ENCODE data around the gene SLC27A3.

The SLC27A3 gene

DNA sequence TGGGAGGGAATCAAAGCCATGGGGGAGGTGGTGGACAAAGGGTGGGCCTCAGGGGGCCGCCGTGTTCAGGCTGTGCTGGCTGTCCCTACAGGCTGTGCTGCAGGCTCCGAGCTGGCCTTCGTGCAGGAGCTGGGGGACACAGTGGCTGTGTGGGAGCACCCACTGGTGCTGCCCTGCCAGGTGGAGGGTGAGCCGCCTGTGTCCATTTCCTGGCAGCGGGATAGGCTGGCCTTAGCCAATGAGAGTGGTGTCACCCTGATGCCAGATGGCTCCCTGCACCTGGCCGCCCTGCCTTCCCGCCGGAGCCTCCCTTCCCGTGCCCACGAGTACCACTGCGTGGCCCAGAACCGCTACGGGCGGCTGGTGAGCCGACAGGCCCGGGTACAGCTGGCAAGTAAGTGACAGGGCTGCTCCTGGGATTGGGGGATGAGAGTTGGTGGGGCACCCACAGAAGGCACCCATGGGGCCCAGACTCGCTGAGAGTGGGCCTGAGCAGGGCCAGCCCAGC lies 20.2 kb downstream of the SLC27A3 start:
- FAIRE-seq: no peak
- DNase-seq (ENCODE audit: insufficient read length): no peak
- TF ChIP-seq POLR2A (IDR thresholded peaks at IDR 0.05; ENCODE audit: low read depth, low read length) (no peak), TAF1 (IDR thresholded peaks at IDR 0.05; ENCODE audit: borderline replicate concordance, low read depth, low read length) (no peak), POLR2AphosphoS5 (IDR thresholded peaks at IDR 0.05; ENCODE audit: low read depth, low read length) (no peak)

DNA sequence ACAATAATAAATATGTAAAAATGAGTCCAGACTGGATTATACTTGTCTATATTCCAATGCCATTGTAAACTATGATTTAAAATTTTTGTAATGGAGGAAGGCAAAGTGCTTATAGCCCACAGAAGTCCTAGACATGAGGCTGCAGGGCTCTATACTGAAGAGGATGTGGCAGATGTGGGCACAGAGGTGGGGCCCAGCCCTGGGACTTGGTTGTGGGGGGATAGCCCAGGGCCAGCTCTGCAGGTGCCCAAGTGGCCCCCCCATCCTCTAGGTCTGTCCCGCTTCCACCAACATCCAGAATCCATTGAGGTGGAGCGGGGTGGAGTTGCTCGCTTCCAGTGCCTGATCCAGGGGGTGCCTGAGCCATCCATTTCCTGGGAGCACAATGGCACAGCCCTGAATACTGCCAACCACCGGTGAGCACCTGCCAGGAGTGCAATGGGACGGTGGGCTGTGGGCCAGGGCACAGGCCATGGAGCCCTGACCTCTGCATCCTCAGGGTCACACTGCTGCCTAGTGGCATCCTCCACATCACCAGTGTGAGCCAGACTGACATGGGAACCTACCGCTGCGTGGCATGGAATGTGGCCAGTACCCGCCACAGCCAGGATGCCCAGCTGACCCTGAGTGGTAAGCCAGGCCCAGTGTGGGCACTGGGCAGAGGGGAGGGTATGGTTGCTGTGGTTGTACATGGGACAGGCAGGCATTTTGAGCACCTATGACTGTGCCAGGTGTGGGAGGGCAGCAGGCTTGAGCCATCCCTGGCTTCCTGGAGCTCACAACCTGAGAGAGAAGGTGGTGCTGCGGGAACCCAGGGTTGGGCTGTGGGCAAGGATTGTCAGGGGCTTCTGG lies 21.0 kb downstream of the SLC27A3 start:
- TF ChIP-seq TAF1 (IDR thresholded peaks at IDR 0.05; ENCODE audit: borderline replicate concordance, low read depth, low read length): no peak
- no peak for TF ChIP-seq POLR2A (IDR thresholded peaks at IDR 0.05; ENCODE audit: low read depth, low read length)
- TF ChIP-seq POLR2AphosphoS5 (IDR thresholded peaks at IDR 0.05; ENCODE audit: low read depth, low read length): no peak
- FAIRE-seq (no peak), DNase-seq (ENCODE audit: insufficient read length) (no peak)

DNA sequence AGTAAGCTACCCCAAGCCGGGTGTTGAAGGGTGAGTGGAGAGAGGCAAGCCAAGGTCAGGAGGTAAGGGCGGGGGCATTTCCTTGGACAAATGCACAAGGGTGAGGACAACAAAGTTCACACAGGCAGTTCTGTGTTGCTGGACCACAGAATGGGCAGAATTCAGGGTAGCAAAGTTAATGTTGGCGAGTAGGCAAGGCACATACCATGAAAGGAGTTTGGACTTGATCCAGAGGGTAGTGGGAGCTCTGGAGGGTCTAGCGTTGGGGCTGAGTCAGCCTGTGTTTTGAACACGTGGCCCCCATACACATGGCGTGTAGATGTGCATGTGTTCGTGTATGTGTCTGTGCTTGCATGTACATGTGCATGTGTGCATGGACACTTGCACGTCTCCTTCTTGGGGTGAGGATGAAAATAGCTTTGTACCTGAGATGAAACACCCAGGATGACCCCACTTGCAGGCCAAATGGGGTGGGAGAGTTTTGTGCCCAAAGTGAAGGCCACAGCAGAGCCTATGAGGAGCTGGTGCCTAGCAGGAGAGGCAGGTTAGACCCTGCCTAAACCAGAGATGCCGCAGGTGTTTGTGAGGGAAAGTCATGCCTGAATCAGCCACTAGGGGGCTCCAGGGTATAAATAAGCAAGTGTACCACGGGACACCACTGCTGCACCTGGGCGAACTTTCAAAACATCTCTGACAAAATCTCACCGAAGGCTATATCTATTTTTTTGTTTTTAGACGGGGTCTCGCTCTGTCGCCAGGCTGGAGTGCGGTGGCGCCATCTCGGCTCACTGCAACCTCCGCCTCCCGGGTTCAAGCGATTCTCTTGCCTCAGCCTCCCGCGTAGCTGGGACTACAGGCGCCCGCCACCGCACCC lies 21.8 kb downstream of the SLC27A3 start:
- FAIRE-seq: peak; percentile 94
- TF ChIP-seq TAF1 (IDR thresholded peaks at IDR 0.05; ENCODE audit: borderline replicate concordance, low read depth, low read length): no peak
- TF ChIP-seq POLR2AphosphoS5 (IDR thresholded peaks at IDR 0.05; ENCODE audit: low read depth, low read length): no peak
- no peak for TF ChIP-seq POLR2A (IDR thresholded peaks at IDR 0.05; ENCODE audit: low read depth, low read length)
- peak; percentile 78 for DNase-seq (ENCODE audit: insufficient read length)

DNA sequence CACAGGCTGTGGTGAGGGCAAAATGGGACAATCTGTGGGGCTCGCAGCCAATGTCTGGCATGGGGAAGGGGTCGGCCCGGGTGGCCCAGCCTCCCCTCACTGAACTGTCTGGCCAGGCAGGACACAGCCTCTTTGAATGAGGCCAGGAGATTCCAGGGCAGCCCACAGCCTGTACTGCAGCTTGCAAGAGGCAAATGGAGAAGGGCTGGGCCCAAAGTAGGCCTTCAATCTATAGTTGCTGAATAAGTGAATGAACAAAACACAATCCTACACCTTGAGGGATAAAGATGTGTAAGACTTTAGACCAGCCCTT lies 23.2 kb downstream of the SLC27A3 start:
- FAIRE-seq (no peak), DNase-seq (ENCODE audit: insufficient read length) (no peak)
- no peak for TF ChIP-seq TAF1 (IDR thresholded peaks at IDR 0.05; ENCODE audit: borderline replicate concordance, low read depth, low read length)
- TF ChIP-seq POLR2A (IDR thresholded peaks at IDR 0.05; ENCODE audit: low read depth, low read length): no peak
- TF ChIP-seq POLR2AphosphoS5 (IDR thresholded peaks at IDR 0.05; ENCODE audit: low read depth, low read length): no peak

DNA sequence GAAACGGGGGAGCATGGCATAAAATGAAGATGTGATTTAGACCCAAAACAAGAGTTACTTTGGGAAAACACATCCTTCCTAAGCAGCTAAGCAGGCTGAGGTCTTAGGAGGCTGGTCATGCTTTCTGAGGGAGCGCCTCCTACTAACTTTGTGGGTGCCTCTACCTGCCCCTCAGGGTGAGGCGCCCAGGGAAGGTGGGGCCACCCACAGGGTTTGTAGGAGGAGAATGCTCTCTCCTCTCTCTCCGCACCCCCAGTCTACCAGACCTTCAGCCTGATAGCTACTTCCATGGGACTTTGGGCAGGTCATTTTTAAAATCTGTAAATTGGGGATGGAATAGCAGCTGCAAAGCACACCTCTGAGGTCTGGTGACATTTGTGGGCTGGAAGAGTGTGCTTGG lies 23.8 kb downstream of the SLC27A3 start:
- FAIRE-seq (no peak), DNase-seq (ENCODE audit: insufficient read length) (no peak)
- TF ChIP-seq TAF1 (IDR thresholded peaks at IDR 0.05; ENCODE audit: borderline replicate concordance, low read depth, low read length): no peak

DNA sequence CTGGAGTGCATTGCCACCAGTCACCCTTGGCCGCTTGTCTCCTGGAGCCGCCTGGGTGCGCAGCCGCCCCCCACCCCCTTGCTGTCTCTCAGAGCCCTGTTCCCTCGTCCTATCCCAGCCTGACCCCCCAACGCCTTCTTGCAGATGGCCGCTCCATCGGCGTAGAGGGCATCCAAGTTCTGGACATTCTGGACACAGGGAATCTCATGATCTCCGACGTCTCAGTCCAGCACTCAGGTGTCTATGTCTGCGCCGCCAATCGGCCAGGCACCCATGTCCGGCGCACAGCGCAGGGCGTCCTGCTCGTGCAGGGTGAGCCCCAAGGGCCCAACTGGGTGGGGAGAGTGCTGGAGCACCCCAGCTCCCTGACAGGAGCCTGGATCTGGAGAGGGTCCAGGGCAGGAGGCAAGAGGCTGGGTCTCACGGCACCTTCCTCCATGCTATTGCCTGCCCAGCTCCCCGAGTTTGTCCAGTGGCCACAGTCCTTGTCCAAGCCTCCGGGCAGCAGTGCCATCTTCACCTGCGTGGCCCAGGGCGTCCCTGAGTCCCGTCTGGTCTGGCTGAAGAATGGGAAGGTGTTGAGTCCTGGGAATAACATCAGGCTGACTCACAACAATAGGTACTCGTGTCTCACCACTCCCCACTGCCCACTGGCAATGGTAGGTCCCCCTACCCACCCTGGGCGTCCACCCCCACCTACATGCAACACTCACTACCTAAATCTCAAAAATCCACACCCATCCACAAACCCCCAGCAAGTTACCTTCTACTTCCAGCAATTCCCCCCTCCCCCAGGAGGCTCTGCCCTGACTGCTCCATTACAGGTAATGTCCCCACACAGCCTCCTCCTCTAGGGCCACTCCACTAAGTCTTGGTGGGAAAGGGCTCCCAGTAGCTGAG lies 24.6 kb downstream of the SLC27A3 start:
- FAIRE-seq: no peak
- TF ChIP-seq POLR2A (IDR thresholded peaks at IDR 0.05; ENCODE audit: low read depth, low read length) (no peak), POLR2AphosphoS5 (IDR thresholded peaks at IDR 0.05; ENCODE audit: low read depth, low read length) (no peak), TAF1 (IDR thresholded peaks at IDR 0.05; ENCODE audit: borderline replicate concordance, low read depth, low read length) (no peak)
- DNase-seq (ENCODE audit: insufficient read length): no peak

DNA sequence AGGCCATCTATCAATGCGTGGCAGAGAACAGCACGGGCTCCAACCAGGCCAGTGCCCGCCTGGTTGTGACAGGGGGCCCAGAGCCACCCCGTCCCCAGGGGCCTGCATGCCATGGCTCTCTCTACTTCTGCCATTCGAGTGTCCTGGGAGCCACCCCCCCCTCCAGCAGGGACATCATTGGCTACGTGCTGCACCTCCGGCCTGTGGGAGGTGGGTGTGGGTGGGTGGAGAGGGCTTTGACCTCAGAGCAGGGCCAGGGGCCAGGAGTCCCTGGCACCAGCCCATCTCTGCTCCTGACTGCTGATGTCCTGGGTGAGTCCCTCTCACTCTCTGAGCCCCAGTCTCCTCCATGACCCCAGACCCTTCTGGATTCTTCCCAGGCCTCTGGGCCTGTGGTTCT lies 25.3 kb downstream of the SLC27A3 start:
- FAIRE-seq: no peak
- TF ChIP-seq POLR2A (IDR thresholded peaks at IDR 0.05; ENCODE audit: low read depth, low read length) (no peak), TAF1 (IDR thresholded peaks at IDR 0.05; ENCODE audit: borderline replicate concordance, low read depth, low read length) (no peak), POLR2AphosphoS5 (IDR thresholded peaks at IDR 0.05; ENCODE audit: low read depth, low read length) (no peak)
- no peak for DNase-seq (ENCODE audit: insufficient read length)

DNA sequence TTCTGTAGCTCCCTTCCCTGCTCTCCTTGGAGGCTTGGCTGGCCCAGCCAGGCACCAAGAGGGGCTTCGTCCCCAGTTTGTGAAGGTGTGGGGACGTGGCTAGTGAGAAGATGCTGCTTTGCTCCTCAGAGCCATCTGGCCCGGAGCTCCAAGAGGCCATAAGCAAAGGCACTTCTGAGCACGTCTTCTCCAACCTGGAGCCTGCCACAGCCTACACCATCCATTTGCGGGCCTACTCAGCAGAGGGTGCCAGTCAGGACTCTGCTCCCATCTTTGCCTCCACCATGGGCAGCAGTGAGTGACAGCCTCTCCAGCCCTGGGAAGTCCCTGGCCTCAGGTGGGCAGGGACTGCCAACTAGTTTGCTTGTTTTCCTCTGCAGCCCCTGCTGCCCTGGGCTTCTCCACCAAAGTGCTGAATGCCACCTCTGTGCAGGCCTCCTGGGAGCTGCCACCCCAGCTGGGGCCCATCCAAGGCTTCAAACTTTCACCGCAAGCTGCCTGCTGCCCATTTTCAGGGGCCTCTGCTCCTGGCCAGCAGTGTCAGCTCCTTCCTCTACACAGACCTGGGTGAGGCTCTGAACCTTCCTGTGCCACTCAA lies 25.9 kb downstream of the SLC27A3 start:
- no peak for FAIRE-seq
- no peak for DNase-seq (ENCODE audit: insufficient read length)
- TF ChIP-seq POLR2AphosphoS5 (IDR thresholded peaks at IDR 0.05; ENCODE audit: low read depth, low read length): no peak
- TF ChIP-seq TAF1 (IDR thresholded peaks at IDR 0.05; ENCODE audit: borderline replicate concordance, low read depth, low read length): no peak
- TF ChIP-seq POLR2A (IDR thresholded peaks at IDR 0.05; ENCODE audit: low read depth, low read length): no peak

DNA sequence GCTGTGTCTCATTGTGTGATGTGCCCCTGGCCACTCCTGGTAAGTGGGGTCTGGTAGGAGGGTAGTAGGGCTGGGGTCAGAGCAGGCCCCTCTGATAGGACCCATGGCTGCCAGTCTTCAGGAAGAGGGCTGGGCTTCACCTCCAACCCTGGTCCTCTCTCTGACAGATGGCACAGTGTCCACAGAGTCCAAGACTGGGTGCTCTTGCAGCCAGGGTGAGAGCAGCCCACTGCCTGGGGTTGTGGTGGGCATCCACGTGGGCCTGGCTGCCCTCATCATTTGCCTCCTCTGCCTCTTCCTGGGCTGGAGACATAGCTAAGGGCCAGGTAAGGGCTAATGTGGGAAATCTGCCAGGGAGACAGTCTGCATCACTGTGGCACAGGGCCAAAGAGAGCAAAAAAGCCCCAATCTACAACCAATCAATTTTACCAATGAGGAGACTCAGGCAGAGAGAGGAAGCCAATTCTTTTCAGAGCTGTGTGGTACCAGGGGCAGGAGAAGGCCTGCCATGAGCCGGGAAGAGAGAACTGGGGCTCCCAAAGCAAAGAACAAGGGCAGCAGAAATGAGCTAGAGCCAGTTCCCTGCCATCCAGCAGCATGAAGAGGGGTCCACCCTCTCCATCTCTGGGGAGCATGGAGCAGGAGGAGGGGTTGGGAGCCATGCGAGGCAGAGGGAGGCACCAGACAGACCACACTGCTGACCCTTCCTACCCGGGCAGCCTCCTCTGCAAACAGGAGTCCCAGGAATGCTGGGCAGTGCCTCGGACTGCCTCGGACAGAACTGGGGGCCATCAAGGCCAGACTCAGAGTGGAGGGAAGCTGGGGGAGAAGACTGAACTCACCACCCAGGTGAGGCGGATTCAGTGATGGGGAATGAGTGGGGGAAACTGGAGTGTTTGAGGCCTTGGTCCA lies 26.8 kb downstream of the SLC27A3 start:
- DNase-seq (ENCODE audit: insufficient read length) (no peak), FAIRE-seq (no peak)
- no peak for TF ChIP-seq POLR2A (IDR thresholded peaks at IDR 0.05; ENCODE audit: low read depth, low read length)

DNA sequence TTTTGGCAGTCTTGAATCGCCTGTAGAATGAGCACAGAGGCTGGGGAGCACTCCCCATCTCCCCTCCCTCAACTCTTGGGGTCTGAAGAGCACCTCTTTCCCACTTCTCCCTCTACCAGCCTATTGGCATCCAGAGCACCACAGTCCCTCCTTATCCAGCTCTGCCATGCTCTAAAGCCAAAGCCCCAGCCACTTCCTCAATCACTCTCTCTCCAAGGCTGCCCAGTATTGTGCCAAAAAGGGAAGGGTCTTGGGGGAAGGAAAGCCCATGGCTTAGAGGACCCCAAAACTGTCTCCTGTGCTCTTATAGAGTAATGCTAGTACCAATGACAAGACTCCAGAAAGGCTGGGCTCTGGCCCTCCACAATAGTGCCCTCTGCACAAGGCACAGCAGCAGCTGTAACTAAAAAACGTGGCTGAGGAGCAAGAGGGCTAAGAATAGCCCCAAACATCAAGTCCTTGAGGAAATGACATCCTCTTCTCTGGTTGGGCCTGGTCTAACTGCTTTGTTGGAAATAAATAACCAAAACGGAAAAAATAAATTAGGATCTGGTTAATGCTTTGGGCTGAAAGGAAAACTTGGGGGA lies 28.4 kb downstream of the SLC27A3 start:
- TF ChIP-seq POLR2AphosphoS5 (IDR thresholded peaks at IDR 0.05; ENCODE audit: low read depth, low read length): no peak
- TF ChIP-seq TAF1 (IDR thresholded peaks at IDR 0.05; ENCODE audit: borderline replicate concordance, low read depth, low read length): no peak
- no peak for TF ChIP-seq POLR2A (IDR thresholded peaks at IDR 0.05; ENCODE audit: low read depth, low read length)

More for the DNA sequence above, 28.4 kb downstream of the SLC27A3 start:
- FAIRE-seq: no peak
- DNase-seq (ENCODE audit: insufficient read length): no peak

Data from GM12892 (cell line).